Measurements from ENCODE around the gene ASIP. TPM values are rescaled to one million over a fixed set of nuclear protein-coding genes. Genes with fewer than 3 reads are reported as not detected.

Gene ASIP
- total and polyA plus RNA-seq, 2 of the 13 experiments (the other 11 are each of a cell fraction or from before 2014, with no cell fraction given): not detected

DNA sequence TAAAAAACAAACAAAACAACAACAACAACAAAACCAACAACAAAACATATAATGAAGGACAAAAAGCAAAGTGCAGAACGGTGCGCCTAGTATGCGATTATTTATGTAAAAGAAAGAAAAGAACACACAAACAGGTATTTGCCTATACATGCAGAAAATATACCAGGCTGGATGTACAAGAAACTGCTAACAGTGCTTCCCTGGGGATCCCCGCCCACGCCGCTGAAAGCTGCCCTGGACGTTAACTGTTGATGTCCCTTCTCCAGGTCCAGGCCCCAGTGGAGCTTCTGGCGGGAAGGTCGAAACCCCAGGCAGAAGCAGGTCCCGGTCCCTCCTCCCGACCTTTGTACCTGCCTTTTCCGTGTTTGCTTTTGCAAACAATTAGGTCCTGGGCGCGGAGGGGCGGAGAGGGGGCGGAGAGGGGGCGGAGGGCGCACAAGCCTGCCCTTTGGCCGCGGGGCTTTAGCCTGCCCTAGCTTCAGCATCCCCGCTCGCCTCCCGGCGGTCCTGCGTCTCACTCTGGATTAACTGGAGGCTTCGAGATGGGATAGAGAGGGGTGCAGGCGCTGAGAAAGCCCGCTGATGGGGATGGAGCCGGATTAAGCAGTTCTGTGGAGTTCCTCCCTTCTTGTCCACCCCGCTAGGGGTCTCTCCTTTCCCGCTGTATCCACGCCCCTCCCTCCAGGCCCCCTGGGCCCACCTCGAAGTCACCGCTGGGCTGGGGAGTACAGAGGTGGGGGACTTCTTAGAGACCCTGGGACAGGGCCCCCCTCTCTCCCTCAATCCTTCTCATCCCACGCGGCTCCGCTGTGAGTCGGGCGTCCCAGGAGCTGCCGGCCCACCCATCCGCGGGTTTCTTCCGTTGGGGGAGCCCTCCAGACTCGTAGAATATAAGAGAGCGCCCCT is 70.1 kb downstream of the ASIP start (continued):
- TF ChIP-seq FOSL1 (CRISPR knock-in tag; IDR thresholded peaks at IDR 0.05; ENCODE audit: borderline replicate concordance): peak; percentile 27; the same call in 1 of the 2 replicates
- TF ChIP-seq HOXA5 (CRISPR knock-in tag; IDR thresholded peaks at IDR 0.05): peak; percentile 69; the same call in 1 of the 2 replicates
- no peak for TF ChIP-seq SP2 (CRISPR knock-in tag; IDR thresholded peaks at IDR 0.05)
- TF ChIP-seq HDAC2 (CRISPR knock-in tag; IDR thresholded peaks at IDR 0.05): peak; percentile 96
- TF ChIP-seq CREB1 (IDR thresholded peaks at IDR 0.05): no peak
- no peak for TF ChIP-seq CREB1 (CRISPR knock-in tag; IDR thresholded peaks at IDR 0.05)
- no peak for TF ChIP-seq ZC3H4 (CRISPR knock-in tag; IDR thresholded peaks at IDR 0.05; ENCODE audit: borderline replicate concordance)
- no peak for TF ChIP-seq NR3C1 (CRISPR knock-in tag; IDR thresholded peaks at IDR 0.05)
- TF ChIP-seq ZNF577 (CRISPR knock-in tag; IDR thresholded peaks at IDR 0.05; ENCODE audit: borderline replicate concordance, low read depth): no peak
- TF ChIP-seq ELF3 (CRISPR knock-in tag; IDR thresholded peaks at IDR 0.05): peak; percentile 97
- TF ChIP-seq, protein P1, sequence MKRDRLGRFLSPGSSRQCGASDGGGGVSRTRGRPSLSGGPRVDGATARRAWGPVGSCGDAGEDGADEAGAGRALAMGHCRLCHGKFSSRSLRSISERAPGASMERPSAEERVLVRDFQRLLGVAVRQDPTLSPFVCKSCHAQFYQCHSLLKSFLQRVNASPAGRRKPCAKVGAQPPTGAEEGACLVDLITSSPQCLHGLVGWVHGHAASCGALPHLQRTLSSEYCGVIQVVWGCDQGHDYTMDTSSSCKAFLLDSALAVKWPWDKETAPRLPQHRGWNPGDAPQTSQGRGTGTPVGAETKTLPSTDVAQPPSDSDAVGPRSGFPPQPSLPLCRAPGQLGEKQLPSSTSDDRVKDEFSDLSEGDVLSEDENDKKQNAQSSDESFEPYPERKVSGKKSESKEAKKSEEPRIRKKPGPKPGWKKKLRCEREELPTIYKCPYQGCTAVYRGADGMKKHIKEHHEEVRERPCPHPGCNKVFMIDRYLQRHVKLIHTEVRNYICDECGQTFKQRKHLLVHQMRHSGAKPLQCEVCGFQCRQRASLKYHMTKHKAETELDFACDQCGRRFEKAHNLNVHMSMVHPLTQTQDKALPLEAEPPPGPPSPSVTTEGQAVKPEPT (CRISPR knock-in tag; IDR thresholded peaks at IDR 0.05; ENCODE audit: low read depth): no peak
- TF ChIP-seq, protein P2, sequence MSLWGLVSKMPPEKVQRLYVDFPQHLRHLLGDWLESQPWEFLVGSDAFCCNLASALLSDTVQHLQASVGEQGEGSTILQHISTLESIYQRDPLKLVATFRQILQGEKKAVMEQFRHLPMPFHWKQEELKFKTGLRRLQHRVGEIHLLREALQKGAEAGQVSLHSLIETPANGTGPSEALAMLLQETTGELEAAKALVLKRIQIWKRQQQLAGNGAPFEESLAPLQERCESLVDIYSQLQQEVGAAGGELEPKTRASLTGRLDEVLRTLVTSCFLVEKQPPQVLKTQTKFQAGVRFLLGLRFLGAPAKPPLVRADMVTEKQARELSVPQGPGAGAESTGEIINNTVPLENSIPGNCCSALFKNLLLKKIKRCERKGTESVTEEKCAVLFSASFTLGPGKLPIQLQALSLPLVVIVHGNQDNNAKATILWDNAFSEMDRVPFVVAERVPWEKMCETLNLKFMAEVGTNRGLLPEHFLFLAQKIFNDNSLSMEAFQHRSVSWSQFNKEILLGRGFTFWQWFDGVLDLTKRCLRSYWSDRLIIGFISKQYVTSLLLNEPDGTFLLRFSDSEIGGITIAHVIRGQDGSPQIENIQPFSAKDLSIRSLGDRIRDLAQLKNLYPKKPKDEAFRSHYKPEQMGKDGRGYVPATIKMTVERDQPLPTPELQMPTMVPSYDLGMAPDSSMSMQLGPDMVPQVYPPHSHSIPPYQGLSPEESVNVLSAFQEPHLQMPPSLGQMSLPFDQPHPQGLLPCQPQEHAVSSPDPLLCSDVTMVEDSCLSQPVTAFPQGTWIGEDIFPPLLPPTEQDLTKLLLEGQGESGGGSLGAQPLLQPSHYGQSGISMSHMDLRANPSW (CRISPR knock-in tag; IDR thresholded peaks at IDR 0.05; ENCODE audit: borderline replicate concordance): peak; percentile 73; the same call in 1 of the 2 replicates
- peak; percentile 61; the same call in 1 of the 2 replicates for TF ChIP-seq KDM4B (CRISPR knock-in tag; IDR thresholded peaks at IDR 0.05)
- no peak; the same call in none of the 2 replicates for TF ChIP-seq CCDC6 (CRISPR knock-in tag; IDR thresholded peaks at IDR 0.05)
- TF ChIP-seq POLR2AphosphoS2 (IDR thresholded peaks at IDR 0.05; ENCODE audit: low read depth, low read length): no peak
- no peak; the same call in 1 of the 2 replicates for TF ChIP-seq ZNF713 (CRISPR knock-in tag; IDR thresholded peaks at IDR 0.05)
- peak; percentile 93 for TF ChIP-seq SALL2 (CRISPR knock-in tag; IDR thresholded peaks at IDR 0.05)
- no peak for TF ChIP-seq PTBP1 (IDR thresholded peaks at IDR 0.05; ENCODE audit: low read depth, low read length, poor library complexity, severe bottlenecking)
- 0 out of 2 replicates have a peak, but pooled peaks have one; percentile 3 for TF ChIP-seq NR1H2 (CRISPR knock-in tag; IDR thresholded peaks at IDR 0.05; ENCODE audit: borderline replicate concordance, low read depth)
- no peak for TF ChIP-seq ATRX (CRISPR knock-in tag; IDR thresholded peaks at IDR 0.05; ENCODE audit: borderline replicate concordance)
- no peak for TF ChIP-seq JARID2 (CRISPR knock-in tag; IDR thresholded peaks at IDR 0.05; ENCODE audit: insufficient replicate concordance)
- no peak for TF ChIP-seq TSC22D2 (CRISPR knock-in tag; IDR thresholded peaks at IDR 0.05; ENCODE audit: borderline replicate concordance)
- TF ChIP-seq KAT7 (CRISPR knock-in tag; IDR thresholded peaks at IDR 0.05; ENCODE audit: borderline replicate concordance): peak; percentile 44; the same call in 1 of the 2 replicates
- no peak for TF ChIP-seq NFE2 (CRISPR knock-in tag; IDR thresholded peaks at IDR 0.05)
- TF ChIP-seq, protein P3, sequence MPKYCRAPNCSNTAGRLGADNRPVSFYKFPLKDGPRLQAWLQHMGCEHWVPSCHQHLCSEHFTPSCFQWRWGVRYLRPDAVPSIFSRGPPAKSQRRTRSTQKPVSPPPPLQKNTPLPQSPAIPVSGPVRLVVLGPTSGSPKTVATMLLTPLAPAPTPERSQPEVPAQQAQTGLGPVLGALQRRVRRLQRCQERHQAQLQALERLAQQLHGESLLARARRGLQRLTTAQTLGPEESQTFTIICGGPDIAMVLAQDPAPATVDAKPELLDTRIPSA (CRISPR knock-in tag; IDR thresholded peaks at IDR 0.05; ENCODE audit: borderline replicate concordance): no peak
- no peak for TF ChIP-seq SP1 (IDR thresholded peaks at IDR 0.05)
- peak; percentile 78 for TF ChIP-seq SP1 (CRISPR knock-in tag; IDR thresholded peaks at IDR 0.05)

Measured in HepG2 (cell line).